HepG2 (cell line): ENCODE results near the gene SURF2. TPM values are rescaled to one million over a fixed set of nuclear protein-coding genes. Genes with fewer than 3 reads are reported as not detected.
A peak's percentile ranks its signal among the peaks of the same experiment; 100 is the strongest.

ENCODE experiments used
- KLF11 ChIP-seq: IDR thresholded peaks from 2 replicates; pipeline ENCODE4 v1.6.1; 2016; ENCODE audit warnings: missing compliant biosample characterization
- RARA ChIP-seq: IDR thresholded peaks from 2 replicates; pipeline ENCODE4 v1.6.1; 2016; ENCODE audit warnings: missing genetic modification reagents, missing compliant biosample characterization
- SNAI1 ChIP-seq: sonication (generic); formaldehyde crosslinking; IDR thresholded peaks from 2 replicates; pipeline ENCODE4 v1.5.0; 2020; ENCODE audit warnings: mild to moderate bottlenecking, missing genetic modification reagents, borderline replicate concordance
- TP53 ChIP-seq: sonication (generic); formaldehyde crosslinking; conservative IDR thresholded peaks from 2 replicates; pipeline ENCODE4 v1.4.0; 2020; ENCODE audit warnings: missing genetic modification reagents
- ZBTB10 ChIP-seq: sonication (generic); formaldehyde crosslinking; IDR thresholded peaks from 2 replicates; pipeline ENCODE4 v1.4.0; 2020; ENCODE audit warnings: missing genetic modification reagents, borderline replicate concordance
- ZNF441 ChIP-seq: sonication (generic); formaldehyde crosslinking; IDR thresholded peaks from 2 replicates; pipeline ENCODE4 v1.7.0; 2021; ENCODE audit warnings: missing genetic modification reagents, borderline replicate concordance
- ZNF512 ChIP-seq: sonication (generic); formaldehyde crosslinking; IDR thresholded peaks from 2 replicates; pipeline ENCODE4 v1.4.0; 2020; ENCODE audit warnings: mild to moderate bottlenecking, missing genetic modification reagents
- ZNF746 ChIP-seq: sonication (generic); formaldehyde crosslinking; IDR thresholded peaks from 2 replicates; pipeline ENCODE4 v1.8.0; 2022; ENCODE audit warnings: mild to moderate bottlenecking, missing genetic modification reagents
- polyA plus RNA-seq, 8 experiments: library from polyadenylated mRNA; depleted of rRNA in 3 of 8; stranded (reverse) in 7 of 8; unstranded in 1 of 8; fragments of >200 nt; fragmentation: Illumina TruSeq in 4 of 8; extraction: Trizol in 4 of 8; gene quantifications; 2 replicates each; pipeline versions ENCODE4 v1.2.1 to v1.2.3, GENCODE V29; 2011 to 2016; ENCODE audit warnings: low read depth in 4 of 8, missing spikeins in 1 of 8, mixed read lengths in 1 of 8; ENCODE audit not compliant: insufficient read depth in 1 of 8
- total RNA-seq, 5 experiments: library from RNA; depleted of rRNA; stranded (reverse); fragments of >200 nt; fragmentation: Illumina TruSeq; extraction: Trizol; gene quantifications; 2 replicates each; pipeline ENCODE4 v1.2.3, GENCODE V29; 2016; ENCODE audit warnings: low read depth in 1 of 5
- TF ChIP-seq, protein P1 (sequence below): sonication (generic); formaldehyde crosslinking; IDR thresholded peaks from 2 replicates; pipeline ENCODE4 v1.4.0; 2020; ENCODE audit warnings: missing genetic modification reagents
- TF ChIP-seq, protein P2 (sequence below): IDR thresholded peaks from 2 replicates; pipeline ENCODE4 v1.6.1; 2012; ENCODE audit warnings: low read length, improper control_type of control experiment
- TF ChIP-seq, protein P3 (sequence below): sonication (generic); formaldehyde crosslinking; IDR thresholded peaks from 2 replicates; pipeline ENCODE4 v1.4.0; 2020; ENCODE audit warnings: mild to moderate bottlenecking, missing genetic modification reagents

The SURF2 gene
- total and polyA plus RNA-seq, 2 of the 13 experiments (the other 11 are each of a cell fraction or from before 2014, with no cell fraction given): 6.3 to 13.6 TPM

GRCh38 chr9:133335924-133336811 lies 20.2 kb upstream of the SURF2 start, which contains the start of gene SURF6 (continued):
- TF ChIP-seq, protein P1, sequence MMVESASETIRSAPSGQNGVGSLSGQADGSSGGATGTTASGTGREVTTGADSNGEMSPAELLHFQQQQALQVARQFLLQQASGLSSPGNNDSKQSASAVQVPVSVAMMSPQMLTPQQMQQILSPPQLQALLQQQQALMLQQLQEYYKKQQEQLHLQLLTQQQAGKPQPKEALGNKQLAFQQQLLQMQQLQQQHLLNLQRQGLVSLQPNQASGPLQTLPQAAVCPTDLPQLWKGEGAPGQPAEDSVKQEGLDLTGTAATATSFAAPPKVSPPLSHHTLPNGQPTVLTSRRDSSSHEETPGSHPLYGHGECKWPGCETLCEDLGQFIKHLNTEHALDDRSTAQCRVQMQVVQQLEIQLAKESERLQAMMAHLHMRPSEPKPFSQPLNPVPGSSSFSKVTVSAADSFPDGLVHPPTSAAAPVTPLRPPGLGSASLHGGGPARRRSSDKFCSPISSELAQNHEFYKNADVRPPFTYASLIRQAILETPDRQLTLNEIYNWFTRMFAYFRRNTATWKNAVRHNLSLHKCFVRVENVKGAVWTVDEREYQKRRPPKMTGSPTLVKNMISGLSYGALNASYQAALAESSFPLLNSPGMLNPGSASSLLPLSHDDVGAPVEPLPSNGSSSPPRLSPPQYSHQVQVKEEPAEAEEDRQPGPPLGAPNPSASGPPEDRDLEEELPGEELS (CRISPR knock-in tag): peak; percentile 78
- TF ChIP-seq RARA (CRISPR knock-in tag) (peak; percentile 50), ZBTB10 (CRISPR knock-in tag) (no peak; the same call in 1 of the 2 replicates), ZNF441 (CRISPR knock-in tag) (peak; percentile 52; the same call in 1 of the 2 replicates), ZNF512 (CRISPR knock-in tag) (no peak), TP53 (CRISPR knock-in tag) (peak; percentile 71; the same call in 1 of the 2 replicates), ZNF746 (CRISPR knock-in tag) (no peak; the same call in 1 of the 2 replicates), SNAI1 (0 out of 2 replicates have a peak, but pooled peaks have one; percentile 85), KLF11 (CRISPR knock-in tag) (0 out of 2 replicates have a peak, but pooled peaks have one; percentile 69)
- TF ChIP-seq, protein P2, sequence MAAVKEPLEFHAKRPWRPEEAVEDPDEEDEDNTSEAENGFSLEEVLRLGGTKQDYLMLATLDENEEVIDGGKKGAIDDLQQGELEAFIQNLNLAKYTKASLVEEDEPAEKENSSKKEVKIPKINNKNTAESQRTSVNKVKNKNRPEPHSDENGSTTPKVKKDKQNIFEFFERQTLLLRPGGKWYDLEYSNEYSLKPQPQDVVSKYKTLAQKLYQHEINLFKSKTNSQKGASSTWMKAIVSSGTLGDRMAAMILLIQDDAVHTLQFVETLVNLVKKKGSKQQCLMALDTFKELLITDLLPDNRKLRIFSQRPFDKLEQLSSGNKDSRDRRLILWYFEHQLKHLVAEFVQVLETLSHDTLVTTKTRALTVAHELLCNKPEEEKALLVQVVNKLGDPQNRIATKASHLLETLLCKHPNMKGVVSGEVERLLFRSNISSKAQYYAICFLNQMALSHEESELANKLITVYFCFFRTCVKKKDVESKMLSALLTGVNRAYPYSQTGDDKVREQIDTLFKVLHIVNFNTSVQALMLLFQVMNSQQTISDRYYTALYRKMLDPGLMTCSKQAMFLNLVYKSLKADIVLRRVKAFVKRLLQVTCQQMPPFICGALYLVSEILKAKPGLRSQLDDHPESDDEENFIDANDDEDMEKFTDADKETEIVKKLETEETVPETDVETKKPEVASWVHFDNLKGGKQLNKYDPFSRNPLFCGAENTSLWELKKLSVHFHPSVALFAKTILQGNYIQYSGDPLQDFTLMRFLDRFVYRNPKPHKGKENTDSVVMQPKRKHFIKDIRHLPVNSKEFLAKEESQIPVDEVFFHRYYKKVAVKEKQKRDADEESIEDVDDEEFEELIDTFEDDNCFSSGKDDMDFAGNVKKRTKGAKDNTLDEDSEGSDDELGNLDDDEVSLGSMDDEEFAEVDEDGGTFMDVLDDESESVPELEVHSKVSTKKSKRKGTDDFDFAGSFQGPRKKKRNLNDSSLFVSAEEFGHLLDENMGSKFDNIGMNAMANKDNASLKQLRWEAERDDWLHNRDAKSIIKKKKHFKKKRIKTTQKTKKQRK: no peak
- TF ChIP-seq, protein P3, sequence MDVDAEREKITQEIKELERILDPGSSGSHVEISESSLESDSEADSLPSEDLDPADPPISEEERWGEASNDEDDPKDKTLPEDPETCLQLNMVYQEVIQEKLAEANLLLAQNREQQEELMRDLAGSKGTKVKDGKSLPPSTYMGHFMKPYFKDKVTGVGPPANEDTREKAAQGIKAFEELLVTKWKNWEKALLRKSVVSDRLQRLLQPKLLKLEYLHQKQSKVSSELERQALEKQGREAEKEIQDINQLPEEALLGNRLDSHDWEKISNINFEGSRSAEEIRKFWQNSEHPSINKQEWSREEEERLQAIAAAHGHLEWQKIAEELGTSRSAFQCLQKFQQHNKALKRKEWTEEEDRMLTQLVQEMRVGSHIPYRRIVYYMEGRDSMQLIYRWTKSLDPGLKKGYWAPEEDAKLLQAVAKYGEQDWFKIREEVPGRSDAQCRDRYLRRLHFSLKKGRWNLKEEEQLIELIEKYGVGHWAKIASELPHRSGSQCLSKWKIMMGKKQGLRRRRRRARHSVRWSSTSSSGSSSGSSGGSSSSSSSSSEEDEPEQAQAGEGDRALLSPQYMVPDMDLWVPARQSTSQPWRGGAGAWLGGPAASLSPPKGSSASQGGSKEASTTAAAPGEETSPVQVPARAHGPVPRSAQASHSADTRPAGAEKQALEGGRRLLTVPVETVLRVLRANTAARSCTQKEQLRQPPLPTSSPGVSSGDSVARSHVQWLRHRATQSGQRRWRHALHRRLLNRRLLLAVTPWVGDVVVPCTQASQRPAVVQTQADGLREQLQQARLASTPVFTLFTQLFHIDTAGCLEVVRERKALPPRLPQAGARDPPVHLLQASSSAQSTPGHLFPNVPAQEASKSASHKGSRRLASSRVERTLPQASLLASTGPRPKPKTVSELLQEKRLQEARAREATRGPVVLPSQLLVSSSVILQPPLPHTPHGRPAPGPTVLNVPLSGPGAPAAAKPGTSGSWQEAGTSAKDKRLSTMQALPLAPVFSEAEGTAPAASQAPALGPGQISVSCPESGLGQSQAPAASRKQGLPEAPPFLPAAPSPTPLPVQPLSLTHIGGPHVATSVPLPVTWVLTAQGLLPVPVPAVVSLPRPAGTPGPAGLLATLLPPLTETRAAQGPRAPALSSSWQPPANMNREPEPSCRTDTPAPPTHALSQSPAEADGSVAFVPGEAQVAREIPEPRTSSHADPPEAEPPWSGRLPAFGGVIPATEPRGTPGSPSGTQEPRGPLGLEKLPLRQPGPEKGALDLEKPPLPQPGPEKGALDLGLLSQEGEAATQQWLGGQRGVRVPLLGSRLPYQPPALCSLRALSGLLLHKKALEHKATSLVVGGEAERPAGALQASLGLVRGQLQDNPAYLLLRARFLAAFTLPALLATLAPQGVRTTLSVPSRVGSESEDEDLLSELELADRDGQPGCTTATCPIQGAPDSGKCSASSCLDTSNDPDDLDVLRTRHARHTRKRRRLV: 0 out of 2 replicates have a peak, but pooled peaks have one; percentile 30
